Hippocampal formation (tissue), 2 donors: ENCODE measurements around the gene HADHA.
A peak's percentile ranks its signal among the peaks of the same experiment; 100 is the strongest.

Experiments used
- DNase-seq, 2 donors: peaks; one replicate each; lab custom pipeline; 2025; lab: John Stamatoyannopoulos, UW

The HADHA gene

GRCh38 chr2:26193578-26194231 lies 50.7 kb downstream of the HADHA start:
- DNase-seq: no peak

- DNase-seq: no peak
These were observed 52.9 kb downstream of the HADHA start for GRCh38 chr2:26191316-26192159.

- DNase-seq: no peak
These were observed 54.1 kb downstream of the HADHA start for GRCh38 chr2:26190369-26190768.

- DNase-seq: no peak
These were observed 54.7 kb downstream of the HADHA start for GRCh38 chr2:26189751-26190150.

GRCh38 chr2:26189123-26189522 lies 55.3 kb downstream of the HADHA start:
- DNase-seq: no peak

GRCh38 chr2:26187537-26188104 lies 56.8 kb downstream of the HADHA start:
- no peak for DNase-seq

- DNase-seq: no peak
These were observed 57.3 kb downstream of the HADHA start for GRCh38 chr2:26187114-26187513.

- no peak for DNase-seq
These were observed 58.3 kb downstream of the HADHA start for GRCh38 chr2:26185954-26186770.

GRCh38 chr2:26185304-26185928 lies 59.0 kb downstream of the HADHA start:
- no peak for DNase-seq

- no peak for DNase-seq
These were observed 59.7 kb downstream of the HADHA start for GRCh38 chr2:26184555-26185303.

- no peak for DNase-seq
These were observed 60.3 kb downstream of the HADHA start for GRCh38 chr2:26184121-26184520.

GRCh38 chr2:26182887-26183630 lies 61.4 kb downstream of the HADHA start:
- no peak for DNase-seq

- no peak for DNase-seq
These were observed 62.0 kb downstream of the HADHA start for GRCh38 chr2:26182441-26182840.

- peak in 1 of 2 donors; percentile 33 for DNase-seq
These were observed 65.0 kb downstream of the HADHA start for GRCh38 chr2:26179446-26179913.

GRCh38 chr2:26178746-26179436 lies 65.5 kb downstream of the HADHA start:
- DNase-seq: no peak

- no peak for DNase-seq
These were observed 66.2 kb downstream of the HADHA start for GRCh38 chr2:26178246-26178645.

GRCh38 chr2:26177122-26177521 lies 67.3 kb downstream of the HADHA start:
- no peak for DNase-seq

- DNase-seq: no peak
These were observed 68.2 kb downstream of the HADHA start for GRCh38 chr2:26176279-26176615.

- DNase-seq: no peak
These were observed 68.8 kb downstream of the HADHA start for GRCh38 chr2:26175466-26176278.
